NK-92 (cell line): ENCODE results near the gene PNPLA8.
"Not testable (repeated sequence)": the region's sequence is repeated elsewhere in the genome, so short reads cannot be mapped to it uniquely, and the experiment has no call there.

ENCODE experiments used
- DNase-seq: peaks from one replicate; lab custom pipeline; 2025; ENCODE audit not compliant: unreplicated experiment; lab: John Stamatoyannopoulos, UW

PNPLA8 gene

DNA sequence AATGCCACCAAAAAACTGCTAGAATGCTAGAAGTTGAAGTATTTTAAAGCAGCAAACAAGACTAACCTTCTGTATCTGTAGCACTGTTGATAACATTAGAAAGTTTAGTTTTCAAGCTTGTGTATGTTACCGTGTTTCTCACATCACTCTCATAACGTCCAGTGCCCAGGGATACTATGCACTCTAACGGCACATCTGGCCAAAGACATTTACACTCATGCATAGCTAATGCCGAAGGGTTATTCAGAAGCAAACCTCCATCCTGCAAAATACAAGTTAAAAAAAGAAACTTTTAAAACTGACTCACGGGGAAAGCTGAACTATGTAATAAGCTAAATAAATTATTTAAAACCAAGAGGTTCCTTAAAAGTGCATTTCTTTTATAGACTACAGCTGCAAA, 46.8 kb downstream of the PNPLA8 start:
- no peak for DNase-seq

- DNase-seq: no peak
Measured at GRCh38 chr7:108468246-108468645, 57.7 kb downstream of the PNPLA8 start.

GRCh38 chr7:108467391-108467790, 58.5 kb downstream of the PNPLA8 start:
- no peak for DNase-seq

GRCh38 chr7:108466322-108466721, 59.6 kb downstream of the PNPLA8 start:
- not testable (repeated sequence) for DNase-seq

DNA sequence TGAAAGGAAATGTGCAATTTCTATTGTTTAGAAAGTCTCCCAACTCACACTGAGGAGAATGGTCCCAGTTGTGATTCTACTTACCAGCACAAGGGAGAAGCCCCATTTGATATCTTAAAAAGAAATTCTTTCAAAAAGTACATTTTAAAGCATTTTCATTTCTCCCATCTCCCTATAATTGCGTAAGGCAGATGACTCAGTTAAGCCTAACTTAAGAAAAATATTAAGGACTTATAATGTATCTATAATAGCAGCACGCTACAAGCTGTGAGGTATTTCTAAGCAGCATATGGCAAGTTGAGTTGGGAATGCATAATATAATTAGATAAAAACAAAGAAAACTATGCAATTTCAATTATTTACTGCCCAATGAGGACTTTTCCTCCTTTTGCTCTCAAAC, 61.2 kb downstream of the PNPLA8 start:
- DNase-seq: no peak

- no peak for DNase-seq
Measured at GRCh38 chr7:108463613-108464012, 62.3 kb downstream of the PNPLA8 start.

DNA sequence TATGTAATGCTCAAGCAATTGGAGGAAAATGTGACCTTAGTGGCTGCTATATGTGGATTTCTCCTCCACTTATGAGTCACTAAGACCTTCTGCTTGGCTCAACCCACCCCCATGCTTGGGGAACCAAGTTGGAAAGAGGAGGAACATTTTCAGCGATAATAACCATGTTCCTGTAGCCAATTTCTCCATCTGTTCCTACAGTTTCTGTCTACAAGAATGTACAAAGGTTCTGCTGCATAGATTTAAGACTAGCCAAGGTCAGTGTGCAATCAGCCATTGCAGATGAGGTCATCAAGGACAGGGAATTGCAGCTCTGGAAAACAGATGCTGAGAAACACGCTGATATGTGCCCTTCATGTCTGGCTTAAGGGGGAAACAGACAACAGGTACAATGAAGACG, 64.1 kb downstream of the PNPLA8 start:
- no peak for DNase-seq

- DNase-seq: no peak
Measured at GRCh38 chr7:108460964-108461363, 65.0 kb downstream of the PNPLA8 start.

DNA sequence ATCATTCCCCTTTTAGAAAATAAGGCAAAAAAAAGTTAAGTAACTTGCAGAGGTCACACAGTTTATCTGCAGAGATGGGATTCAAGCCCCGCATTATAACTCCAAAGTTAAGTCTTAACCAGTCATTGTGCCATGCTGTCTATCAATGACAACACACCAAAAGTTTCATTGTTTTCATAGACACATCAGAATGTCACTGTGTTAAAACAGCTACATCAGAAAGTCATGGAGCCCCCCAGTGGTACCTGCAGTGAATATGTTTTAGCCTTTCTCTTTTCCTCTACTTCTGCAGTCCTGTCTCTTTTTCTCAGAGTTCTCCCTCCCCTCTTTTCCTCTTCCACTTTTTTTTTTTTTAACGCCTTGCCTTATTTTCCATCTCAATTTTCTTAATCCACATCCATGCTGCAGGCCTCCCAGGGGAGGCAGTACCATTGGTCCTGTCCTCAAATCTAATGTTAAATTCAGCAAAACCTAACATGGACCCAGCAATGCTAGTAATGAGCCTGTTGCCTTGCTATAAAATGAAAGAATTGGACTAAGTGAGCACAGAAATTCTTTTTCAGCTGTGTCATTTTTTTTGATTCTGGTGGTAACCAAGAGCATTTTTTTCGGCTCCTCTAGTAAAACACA, 65.9 kb downstream of the PNPLA8 start:
- no peak for DNase-seq

DNA sequence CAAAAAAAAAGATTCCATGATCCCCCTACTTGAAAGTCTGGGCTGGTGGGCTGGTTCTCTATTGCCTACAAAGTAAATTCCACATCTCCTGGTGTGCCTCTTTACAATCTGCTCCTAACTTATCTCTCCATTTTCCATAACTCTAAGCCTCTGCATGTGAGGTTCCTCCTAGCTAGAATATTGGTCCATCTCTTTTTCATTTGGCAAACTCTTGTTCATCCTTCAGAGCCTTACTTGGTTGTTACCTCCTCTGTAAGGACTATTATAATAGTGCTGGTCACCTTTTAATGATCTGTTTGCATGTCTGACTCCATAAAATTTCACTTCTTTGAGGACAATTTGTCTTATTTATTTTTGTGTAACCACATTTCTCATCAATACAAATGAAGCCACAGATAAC, 68.1 kb downstream of the PNPLA8 start:
- DNase-seq: no peak

GRCh38 chr7:108456845-108457540, 68.9 kb downstream of the PNPLA8 start:
- DNase-seq: no peak

DNA sequence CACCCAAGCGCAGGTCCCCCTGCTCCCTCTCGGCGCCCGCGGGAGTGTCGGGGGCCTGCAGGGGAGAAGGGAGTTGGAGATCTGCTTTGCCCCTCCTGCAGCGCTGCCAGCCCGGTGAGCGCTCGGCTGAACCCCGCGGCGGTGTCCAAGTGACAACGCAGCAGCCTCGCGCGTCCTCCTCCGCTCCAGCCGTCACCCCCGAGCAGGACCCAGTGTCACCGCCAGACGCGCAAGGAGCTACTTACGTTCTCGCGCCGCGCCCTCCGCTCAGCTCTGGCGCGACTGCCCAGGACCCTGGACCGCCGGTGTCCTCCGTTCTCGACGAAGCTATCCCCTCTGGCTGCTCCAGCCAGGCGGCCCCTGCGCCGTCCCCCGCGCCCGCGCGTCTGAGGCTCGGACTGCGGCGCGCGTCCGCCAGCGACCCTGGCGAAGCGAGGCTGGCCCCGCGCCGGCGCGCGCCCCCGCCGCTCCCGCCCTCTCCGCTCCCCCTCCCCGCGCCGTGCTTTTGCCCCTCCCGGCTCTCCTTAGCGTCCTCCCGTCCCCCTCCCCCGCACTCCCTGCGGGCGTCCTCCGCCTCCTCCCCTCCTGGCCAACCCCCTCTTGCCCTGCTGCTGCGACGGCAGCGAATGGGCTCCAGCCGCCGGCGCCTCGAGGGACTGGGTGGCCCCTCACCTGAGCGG, 69.8 kb downstream of the PNPLA8 start, which contains the start of gene NRCAM:
Gene NRCAM, minus strand, starts transcription at position 439 of the 680 bp plus-strand sequence. CDS start 216,372 bp downstream, outside the sequence.
- no peak for DNase-seq

- no peak for DNase-seq
Measured at GRCh38 chr7:108455551-108455997, 70.4 kb downstream of the PNPLA8 start.

DNA sequence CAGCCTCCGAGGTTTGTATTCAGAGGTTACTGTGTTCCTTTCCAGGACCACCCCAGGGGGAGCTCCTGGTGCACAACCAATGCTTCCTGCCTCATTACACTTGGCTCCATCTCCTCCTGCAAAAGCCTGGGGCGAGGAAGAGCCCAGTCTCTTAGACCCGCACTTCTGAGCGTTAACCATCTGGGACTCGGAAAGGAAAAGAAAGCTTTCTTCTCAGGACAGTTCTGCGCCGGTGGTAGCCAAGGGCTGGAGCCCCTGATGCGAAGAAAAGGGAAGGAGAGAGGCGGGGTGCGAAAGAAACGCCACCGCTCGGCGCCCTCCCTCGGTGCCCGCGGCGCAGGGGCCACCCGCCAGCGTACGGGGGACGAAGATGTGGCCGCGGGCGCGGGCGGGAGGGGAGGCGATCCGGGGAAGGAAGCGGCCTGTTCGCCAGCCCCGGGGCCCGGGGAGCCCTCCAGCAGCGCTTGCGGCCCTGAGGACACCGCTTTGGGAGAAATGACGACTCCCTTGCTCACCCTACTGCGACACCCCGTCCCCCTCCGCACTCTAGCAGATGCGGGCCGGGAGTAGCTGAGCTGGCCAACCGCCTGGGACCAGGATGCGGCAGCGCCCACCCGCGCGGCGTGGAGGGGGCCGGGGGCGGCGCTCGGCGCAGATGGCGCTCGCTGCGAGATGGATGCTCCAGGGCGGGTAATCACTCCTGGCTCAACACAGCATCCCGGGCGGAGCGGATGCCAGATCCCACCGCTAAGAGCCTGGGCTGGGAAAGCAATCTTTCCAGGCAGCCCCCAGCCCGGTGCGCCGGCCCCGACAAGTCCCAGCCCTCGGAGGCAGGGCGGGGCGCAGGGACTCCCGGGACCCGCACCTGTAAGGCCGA, 71.0 kb downstream of the PNPLA8 start:
- no peak for DNase-seq

GRCh38 chr7:108454317-108454673, 71.6 kb downstream of the PNPLA8 start:
- DNase-seq: no peak

- no peak for DNase-seq
Measured at GRCh38 chr7:108453320-108453719, 72.6 kb downstream of the PNPLA8 start.

- DNase-seq: no peak
Measured at GRCh38 chr7:108452707-108453106, 73.2 kb downstream of the PNPLA8 start.

- no peak for DNase-seq
Measured at GRCh38 chr7:108451296-108451848, 74.6 kb downstream of the PNPLA8 start.

GRCh38 chr7:108450160-108450559, 75.8 kb downstream of the PNPLA8 start:
- DNase-seq: no peak

DNA sequence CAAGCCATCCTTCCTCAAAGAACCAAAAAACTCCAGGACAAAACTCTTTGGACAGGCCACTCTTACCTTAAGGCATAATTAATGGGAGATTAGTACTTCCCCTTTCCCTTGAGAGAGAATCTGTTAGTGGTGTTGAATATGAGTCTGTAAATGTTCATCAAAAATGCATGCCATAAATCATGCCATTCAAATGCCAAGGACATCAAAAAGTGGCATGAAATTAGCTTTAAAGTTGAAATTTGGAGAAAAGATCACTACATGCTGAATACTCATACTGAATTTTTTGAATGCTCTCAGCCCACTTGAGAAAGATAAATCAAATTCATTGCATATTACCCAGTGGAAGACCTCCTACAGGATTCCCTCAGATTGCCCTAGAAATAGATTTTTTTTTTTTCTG, 76.4 kb downstream of the PNPLA8 start:
- no peak for DNase-seq
